ENCODE results near the gene NRN1L.

DNA sequence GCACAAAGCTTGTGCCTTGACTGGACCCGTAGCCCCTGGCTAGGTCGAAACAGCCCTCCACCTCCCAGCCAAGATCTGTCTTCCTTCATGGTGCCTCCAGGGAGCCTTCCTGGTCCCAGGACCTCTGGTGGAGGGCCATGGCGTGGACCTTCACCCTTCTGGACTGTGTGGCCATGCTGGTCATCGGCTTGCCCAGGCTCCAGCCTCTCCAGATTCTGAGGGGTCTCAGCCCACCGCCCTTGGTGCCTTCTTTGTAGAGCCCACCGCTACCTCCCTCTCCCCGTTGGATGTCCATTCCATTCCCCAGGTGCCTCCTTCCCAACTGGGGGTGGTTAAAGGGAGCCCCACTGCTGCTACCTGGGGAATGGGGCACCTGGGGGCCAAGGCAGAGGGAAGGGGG, 43.5 kb downstream of the NRN1L start:
- TF ChIP-seq, protein P1, sequence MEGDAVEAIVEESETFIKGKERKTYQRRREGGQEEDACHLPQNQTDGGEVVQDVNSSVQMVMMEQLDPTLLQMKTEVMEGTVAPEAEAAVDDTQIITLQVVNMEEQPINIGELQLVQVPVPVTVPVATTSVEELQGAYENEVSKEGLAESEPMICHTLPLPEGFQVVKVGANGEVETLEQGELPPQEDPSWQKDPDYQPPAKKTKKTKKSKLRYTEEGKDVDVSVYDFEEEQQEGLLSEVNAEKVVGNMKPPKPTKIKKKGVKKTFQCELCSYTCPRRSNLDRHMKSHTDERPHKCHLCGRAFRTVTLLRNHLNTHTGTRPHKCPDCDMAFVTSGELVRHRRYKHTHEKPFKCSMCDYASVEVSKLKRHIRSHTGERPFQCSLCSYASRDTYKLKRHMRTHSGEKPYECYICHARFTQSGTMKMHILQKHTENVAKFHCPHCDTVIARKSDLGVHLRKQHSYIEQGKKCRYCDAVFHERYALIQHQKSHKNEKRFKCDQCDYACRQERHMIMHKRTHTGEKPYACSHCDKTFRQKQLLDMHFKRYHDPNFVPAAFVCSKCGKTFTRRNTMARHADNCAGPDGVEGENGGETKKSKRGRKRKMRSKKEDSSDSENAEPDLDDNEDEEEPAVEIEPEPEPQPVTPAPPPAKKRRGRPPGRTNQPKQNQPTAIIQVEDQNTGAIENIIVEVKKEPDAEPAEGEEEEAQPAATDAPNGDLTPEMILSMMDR (IDR thresholded peaks at IDR 0.05) = no peak
- TF ChIP-seq POLR2A (IDR thresholded peaks at IDR 0.05; ENCODE audit: low read depth) = no peak
- TF ChIP-seq POLR2AphosphoS5 (IDR thresholded peaks at IDR 0.05) = no peak
- no peak for TF ChIP-seq EP300 (IDR thresholded peaks at IDR 0.05)

Data from esophagus muscularis mucosa (tissue), 4 donors.